Astrocyte of the hippocampus (primary cell): Measurements from ENCODE around the gene IFRD2.
"Not testable (repeated sequence)": the region's sequence is repeated elsewhere in the genome, so short reads cannot be mapped to it uniquely, and the experiment has no call there.

Source experiments
- DNase-seq: peaks from one replicate; pipeline ENCODE4 v3.0.0; 2011; ENCODE audit warnings: low read depth, low spot score

IFRD2 gene

DNA sequence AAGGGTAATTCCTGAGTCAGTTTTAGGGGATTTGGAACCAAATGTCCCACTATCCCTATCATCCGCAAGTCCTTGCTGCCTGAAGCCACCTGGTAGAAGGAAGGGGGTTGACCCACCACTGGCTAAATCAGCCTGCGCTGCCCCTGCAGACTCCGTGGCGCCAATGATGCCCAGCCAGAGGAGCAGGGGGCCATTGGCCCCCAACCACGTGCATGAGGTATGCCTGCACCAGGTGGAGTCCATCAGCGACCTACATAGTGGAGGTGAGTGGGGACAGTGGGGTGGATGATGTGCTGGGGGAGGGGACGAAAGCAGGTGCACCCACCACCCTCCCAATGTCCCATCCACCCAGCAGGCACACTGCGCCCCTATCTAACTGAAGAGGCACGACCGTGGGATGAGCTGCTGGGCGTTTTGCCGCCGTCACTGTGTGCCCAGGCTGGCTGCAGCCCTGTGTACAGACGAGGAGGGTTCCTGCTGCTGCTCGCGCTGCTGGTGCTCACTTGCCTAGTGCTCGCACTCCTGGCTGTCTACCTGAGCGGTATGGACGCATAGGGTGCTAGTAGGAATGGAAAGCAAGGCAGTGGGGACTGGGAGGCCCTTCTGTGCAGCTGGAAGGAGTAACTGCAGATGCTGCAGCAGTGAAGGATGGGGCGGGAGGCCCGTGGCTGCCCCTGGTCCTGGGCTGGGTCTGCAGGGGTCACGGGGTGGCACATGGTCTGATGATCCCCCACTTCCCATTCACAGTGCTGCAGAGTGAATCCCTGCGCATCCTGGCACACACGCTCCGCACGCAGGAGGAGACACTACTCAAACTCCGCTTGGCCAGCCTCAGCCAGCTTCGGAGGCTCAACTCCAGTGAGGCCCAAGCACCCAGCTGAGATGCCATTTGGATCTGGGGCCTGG is 5.7 kb downstream of the IFRD2 start:
- no peak for DNase-seq

DNA sequence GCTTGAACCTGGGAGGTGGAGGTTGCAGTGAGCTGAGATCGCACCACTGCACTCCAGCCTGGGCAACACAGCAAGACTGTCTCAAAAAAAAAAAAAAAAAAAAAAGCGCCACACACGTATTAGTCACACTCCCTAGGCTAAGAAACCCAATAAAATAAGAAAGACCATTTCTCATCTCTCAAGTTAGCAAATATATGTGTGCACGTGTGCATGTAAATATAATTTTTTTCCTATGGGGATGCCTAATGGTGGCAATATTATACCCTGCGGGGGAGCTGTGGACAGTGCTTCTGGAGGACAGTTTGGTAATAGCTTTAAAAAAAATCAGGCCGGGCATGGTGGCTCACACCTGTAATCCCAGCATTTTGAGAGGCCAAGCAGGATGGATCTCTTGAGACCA is 8.1 kb downstream of the IFRD2 start:
- not testable (repeated sequence) for DNase-seq

DNA sequence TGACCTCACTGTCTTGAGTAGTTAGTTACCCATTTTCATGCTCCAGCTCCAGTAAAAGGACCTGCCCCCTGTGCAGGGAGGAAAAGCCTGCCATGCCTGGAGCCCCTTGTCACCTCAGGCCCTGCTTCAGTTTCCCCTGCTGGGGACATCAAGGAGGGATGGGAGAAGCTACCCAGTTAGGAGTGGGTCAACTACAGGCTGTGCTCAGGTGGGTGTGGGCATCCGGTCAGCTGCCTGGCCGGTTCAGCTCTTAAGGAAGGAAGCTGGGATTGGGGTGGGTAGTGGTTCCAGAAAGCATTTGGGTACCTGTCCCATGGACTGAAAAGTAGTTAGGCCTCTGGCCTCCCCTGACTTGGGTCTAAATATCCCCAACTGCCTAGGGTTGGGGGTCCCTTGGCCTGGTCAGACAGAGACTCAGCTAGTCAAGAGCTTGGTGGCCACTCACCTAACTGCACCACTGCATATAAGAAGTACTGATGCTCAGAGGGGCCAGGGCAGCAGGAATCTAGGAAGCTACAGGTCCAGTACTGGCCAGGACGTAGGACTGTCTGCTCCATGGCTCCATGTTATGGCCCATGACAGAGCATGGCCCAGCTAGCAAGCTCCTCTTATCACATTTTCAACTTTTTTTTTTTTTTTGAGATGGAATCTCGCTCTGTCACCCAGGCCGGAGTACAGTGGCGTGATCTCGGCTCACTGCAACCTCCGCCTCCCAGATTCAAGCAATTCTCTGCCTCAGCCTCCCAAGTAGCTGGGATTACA is 12.8 kb downstream of the IFRD2 start:
- no peak for DNase-seq

DNA sequence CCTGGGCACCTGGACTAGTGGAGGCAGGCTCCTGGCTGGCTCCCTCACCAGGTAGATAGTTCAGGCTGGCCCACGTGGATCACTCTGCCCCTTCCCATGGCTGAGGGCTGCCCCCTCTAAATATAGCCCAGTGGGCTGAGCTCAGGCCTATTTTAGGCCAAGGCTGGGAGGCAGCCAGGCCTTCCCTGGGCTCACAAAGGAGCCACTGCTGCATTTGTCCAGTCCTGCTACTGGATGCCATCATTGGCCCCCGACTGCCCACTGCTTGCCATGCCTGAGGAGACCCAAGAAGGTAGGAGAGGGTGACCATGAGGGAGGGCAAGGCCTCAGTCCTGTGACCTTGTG is 13.4 kb downstream of the IFRD2 start, which contains the start of gene LSMEM2:
Gene LSMEM2 (plus strand): TSS at position 208 of the 345 bp plus-strand sequence. CDS start 27 bp downstream, at position 235.
- no peak for DNase-seq

DNA sequence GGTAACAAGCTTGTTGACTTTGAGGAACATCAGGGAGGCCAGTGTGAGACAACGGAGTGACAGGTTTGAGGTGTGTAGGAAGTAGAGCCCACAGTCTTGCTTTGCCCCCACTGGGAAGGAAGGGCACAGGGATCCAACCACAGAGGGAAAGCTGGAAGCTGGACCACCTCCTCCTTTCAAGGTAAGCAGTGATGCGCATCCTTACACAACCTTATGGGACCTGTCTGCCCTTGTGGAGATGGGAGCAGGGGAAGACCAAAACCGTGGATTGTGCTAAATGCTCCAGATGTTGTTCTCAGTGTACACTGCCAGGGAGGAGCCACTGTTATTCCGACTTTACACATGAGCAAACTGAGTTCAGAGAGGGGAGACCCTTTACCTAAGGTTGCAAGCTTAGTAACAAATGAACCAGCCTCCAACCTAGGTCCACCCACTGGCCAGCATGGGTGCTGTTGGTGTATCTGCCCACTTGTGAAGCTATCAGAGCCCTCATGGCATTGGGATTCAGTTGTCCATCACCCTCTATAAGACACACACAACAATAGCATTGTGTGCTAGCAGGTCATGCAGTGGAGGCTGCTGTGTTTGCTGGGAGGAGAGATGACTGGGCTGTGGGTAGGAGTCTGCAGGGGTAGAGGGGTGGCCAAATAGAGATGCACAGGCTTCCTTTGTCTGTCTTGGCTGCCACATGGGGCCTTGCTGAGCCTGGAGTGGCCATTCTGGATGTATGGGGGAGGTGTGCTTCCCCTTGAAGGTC is 13.9 kb downstream of the IFRD2 start:
- DNase-seq: no peak

DNA sequence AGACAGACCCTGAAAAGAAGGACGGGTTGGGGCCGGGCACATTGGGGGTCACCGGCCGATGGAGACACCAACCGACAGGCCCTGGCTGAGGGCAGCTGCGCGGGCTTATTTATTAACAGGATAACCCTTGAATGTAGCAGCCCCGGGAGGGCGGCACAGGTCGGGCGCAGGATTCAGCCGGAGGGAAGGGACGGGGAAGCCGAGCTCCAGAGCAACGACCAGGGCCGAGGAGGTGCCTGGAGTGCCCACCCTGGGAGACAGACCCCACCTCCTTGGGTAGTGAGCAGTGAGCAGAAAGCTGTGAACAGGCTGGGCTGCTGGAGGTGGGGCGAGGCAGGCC is 15.5 kb downstream of the IFRD2 start:
- no peak for DNase-seq

DNA sequence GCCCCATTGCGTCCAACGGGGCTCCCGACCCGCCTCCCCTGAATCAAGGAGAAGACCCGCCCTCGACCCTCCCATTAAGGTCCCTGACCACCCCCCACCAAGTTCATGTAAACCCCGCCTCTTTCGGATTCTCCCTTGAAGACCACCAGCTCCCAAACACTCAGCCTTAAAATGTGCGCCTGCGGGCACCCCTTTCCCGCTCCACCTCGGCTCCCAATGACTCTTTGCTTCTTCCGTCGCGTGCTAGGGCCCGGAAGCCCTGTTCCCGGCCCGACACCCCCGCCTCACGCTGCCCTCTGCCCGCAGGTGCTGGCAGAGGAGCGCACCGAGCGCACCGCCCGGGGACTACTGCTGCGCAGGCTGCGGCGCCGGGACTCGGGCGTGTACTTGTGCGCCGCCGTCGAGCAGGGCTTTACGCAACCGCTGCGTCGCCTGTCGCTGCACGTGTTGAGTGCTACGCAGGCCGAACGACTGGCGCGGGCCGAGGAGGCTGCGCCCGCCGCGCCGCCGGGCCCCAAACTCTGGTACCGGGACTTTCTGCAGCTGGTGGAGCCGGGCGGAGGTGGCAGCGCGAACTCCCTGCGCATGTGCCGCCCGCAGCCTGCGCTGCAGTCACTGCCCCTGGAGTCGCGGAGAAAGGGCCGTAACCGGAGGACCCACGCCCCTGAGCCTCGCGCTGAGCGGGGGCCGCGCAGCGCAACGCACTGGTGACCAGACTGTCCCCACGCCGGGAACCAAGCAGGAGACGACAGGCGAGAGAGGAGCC is 16.1 kb downstream of the IFRD2 start:
- DNase-seq: no peak

DNA sequence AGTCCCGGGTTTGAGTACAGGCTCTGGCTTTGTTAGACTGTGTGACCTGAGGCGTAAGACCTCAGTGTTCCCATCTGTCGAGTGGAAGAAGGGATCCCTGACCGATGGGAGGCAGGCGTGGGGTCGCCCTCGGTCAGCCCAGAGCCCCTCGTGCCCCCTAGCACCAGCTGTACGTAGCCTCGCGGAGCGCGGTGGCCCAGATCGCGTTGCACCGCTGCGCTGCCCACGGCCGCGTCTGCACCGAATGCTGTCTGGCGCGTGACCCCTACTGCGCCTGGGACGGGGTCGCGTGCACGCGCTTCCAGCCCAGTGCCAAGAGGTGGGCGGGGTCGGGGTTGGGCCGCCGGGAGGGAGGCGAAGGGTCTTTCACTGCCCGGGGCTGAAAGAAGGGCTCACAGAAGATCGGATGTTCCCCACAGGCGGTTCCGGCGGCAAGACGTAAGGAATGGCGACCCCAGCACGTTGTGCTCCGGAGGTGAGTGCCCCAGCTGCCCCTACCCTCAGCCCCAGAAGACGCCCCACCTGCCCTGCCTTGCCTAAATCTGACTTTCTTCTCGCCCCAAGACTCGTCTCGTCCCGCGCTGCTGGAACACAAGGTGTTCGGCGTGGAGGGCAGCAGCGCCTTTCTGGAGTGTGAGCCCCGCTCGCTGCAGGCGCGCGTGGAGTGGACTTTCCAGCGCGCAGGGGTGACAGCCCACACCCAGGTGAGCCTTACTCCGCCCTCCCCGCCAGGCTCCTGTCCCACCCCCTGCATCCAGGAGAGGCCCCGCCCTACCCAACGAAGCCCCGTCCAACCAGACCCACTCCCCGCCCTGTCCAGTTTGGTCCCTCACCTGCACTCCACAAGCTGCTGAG is 16.9 kb downstream of the IFRD2 start:
- no peak for DNase-seq

DNA sequence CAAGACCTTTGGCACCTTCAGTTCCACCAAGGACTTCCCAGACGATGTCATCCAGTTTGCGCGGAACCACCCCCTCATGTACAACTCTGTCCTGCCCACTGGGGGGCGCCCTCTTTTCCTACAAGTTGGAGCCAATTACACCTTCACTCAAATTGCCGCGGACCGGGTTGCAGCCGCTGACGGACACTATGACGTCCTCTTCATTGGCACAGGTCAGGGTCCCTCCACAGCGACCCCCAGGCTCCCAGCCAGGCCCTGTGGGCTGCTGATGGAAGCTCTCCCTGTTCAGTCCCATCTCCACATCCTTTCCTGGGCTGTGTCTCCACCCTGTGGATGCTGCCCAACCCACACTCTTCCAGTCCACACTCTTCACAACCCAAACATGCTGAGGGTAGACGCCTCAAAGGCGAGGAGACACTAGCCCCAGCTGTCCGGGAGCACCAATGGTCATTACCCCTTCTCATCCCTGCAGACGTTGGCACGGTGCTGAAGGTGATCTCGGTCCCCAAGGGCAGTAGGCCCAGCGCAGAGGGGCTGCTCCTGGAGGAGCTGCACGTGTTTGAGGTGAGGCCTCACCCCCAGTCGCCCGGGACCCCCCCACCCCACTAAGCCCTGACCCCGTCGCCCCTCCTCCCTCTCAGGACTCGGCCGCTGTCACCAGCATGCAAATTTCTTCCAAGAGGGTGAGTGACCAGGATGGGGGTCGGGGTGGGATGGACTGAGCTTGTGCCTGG is 17.7 kb downstream of the IFRD2 start:
- peak; percentile 66 for DNase-seq

DNA sequence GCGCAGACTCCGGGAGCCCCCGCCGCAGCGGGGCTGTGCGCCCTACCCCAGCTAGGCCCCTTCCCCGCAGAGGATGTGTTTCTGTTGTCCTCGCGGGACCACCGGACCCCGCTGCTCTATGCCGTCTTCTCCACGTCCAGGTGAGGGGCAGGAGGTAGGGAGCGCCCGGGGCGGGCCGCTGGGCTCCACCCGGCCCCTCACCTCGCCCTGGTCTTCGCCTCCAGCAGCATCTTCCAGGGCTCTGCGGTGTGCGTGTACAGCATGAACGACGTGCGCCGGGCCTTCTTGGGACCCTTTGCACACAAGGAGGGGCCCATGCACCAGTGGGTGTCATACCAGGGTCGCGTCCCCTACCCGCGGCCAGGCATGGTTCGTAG is 18.6 kb downstream of the IFRD2 start:
- no peak for DNase-seq

DNA sequence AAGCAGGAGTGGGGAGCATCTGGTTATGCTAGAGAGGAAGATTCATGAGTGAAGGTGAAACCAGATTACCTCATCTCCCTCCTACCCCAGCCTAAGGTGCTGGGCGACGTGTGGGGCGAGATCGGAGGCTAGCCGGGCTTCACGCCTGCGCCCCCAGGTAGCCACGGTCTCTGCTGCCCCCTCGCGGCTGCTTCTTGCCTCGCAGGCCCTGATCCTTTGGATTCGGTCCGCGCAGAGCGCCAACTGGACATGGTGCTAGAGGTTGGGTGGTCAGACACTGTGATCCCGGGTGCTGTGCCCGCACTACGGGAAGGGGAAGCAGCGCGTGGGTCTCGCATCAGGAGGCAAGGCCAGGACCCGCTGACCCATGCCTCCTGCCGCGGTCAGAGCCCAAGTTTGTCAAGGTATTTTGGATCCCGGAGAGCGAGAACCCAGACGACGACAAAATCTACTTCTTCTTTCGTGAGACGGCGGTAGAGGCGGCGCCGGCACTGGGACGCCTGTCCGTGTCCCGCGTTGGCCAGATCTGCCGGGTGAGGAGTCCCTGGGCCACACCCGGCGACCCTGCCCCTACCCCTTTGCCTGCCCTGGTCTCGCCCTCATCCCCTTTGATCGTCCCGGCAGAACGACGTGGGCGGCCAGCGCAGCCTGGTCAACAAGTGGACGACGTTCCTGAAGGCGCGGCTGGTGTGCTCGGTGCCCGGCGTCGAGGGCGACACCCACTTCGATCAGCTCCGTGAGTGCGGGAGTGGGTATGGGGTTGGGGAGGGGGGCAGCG is 19.1 kb downstream of the IFRD2 start:
- peak; percentile 91 for DNase-seq

DNA sequence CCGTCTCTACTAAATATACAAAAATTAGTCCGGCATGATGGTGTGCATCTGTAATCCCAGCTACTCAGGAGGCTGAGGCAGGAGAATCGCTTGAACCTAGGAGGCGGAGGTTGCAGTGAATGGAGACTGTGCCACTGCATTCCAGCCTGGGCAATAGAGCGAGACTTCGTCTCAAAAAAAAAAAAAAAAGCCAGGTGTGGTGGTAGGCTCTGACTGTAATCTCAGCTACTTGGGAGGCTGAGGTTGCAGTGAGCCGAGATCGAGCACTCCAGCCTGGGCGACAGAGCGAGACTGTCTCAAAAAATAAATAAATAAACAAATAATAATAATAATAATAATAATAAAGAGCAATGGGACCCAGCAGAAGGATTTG is 19.7 kb downstream of the IFRD2 start:
- DNase-seq: not testable (repeated sequence)

DNA sequence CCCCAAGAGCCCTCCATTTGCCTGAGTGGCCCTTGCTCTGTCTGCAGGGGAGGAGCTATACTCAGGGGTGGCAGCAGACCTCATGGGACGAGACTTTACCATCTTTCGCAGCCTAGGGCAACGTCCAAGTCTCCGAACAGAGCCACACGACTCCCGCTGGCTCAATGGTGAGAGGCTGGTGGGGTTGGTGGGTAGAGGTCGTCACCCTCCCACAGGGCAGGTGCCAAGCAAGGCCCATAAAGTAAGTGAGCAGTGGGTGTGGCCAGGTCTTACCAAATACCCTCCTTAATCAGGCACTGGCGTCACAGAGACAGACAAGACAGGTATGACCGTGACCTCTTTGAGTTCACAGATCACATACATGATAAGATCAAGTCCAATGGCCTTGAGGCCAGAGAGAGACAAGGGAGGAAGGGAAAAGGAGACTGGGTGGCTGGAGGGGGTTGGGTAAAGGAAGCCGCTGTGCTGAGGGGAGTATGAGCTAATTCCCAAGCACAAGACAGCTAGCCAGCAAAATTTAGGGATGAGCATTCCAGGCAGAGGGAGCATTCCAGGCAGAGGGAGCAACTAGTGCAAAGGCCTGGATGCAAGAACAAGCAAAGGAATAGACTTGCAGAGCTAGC is 20.8 kb downstream of the IFRD2 start:
- DNase-seq: no peak

DNA sequence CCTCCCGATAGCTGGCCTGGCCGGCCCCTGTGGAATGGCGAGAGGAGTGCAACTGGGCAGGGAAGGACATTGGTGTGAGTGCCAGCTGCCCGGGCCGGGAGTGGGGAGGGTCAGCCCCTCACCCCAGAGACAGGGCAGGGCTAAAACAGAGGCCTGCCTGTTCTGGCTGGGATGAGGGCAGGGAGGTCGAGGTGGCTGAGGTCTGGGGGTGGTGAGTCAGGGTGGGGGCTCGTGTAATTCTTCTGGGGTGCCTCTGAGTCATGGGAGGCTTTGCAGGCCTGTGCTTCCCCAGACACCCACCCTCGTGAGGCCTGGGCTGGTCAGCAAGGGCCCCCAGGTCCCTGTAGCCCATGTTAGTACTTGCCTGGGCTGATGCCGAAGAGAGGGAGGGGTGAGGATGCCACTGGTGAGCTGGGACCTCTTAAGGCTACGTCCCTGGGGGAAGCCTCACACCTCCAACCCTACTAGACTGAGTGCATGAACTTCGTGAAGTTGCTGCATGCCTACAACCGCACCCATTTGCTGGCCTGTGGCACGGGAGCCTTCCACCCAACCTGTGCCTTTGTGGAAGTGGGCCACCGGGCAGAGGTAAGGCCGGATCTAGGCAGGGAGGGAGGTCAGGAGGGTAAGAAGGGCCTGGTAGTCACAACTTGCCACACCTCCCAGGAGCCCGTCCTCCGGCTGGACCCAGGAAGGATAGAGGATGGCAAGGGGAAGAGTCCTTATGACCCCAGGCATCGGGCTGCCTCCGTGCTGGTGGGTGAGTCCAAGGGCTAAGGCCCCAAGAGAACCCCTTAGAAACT is 21.6 kb downstream of the IFRD2 start:
- no peak for DNase-seq

DNA sequence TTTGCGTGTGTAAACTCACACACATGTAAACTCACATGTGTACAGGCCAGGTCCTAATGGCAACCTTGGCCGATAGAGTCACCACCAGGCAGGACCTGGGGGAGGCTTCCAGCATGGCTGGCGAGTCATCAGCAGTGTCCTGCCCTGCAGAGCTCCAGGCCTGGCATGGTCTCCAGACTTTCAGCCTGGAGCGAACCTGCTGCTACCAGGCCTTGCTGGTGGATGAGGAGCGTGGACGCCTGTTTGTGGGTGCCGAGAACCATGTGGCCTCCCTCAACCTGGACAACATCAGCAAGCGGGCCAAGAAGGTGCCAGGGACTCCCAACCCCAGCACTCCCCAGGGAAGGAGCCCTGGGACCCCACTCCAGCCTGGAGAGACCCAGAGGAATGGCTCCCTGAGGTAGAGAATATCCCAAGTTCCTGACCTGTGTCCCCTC is 22.2 kb downstream of the IFRD2 start:
- DNase-seq: no peak

DNA sequence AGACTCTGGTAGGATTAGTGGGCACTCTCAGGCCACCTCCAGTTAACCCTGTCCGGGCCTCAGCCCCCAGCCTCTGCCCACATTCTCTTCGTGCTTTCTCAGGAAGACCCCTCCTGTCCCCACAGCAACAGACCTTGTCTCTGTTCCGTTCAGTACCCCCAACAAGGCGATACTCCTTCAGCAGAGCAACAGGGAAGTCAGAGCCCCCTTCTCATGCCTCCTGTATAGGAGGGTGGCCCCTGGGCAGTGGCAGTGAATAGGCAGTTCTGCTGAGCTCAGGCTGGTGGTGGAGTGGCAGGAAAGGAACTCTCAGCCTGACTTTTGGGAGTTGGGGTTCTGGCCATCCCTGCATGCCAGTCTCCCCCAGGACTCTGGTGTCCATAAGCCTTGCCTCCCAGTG is 22.8 kb downstream of the IFRD2 start:
- DNase-seq: no peak

DNA sequence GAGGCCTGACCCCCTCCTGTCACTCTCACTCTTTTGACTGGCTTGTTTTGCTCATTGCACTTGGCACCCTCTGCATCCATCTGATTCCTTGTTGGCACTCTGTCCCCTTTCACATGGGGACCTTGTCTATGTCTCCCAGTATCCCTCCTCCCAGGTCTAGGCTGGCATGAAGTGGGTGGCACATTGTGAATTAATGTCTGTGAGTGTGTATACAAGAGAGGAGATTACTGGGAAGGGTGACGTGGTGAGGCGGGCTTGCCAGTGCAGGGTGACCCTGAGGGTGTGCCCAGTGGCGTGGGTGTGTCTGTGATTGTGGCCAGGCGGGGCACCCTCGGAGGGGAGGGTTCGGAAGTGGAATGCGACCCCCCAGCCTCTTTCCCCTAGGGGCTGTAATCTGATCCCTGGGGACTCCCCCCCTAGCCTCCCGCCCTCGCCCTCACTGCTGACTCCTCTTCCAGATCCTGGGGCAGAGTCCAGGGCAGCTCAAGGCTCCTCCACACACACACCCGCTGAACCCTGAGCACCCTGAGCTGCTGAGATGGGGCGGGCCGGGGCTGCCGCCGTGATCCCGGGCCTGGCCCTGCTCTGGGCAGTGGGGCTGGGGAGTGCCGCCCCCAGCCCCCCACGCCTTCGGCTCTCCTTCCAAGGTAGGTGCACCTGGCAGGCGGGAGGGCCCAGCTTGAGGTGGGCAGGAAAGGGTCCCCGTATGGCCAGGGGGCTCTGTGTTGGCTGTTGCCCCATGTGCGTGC is 23.4 kb downstream of the IFRD2 start, which contains the start of gene SEMA3B:
Gene SEMA3B (plus strand): TSS at position 445 of the 749 bp plus-strand sequence. CDS start 94 bp downstream, at position 539.
- peak; percentile 67 for DNase-seq
